GOT3 (cell line): ENCODE data around the gene SYCP1.
"Not testable (repeated sequence)": the region's sequence is repeated elsewhere in the genome, so short reads cannot be mapped to it uniquely, and the experiment has no call there.

ENCODE experiments used
- DNase-seq: peaks from one replicate; lab custom pipeline; 2025; ENCODE audit warnings: mixed read lengths; lab: John Stamatoyannopoulos, UW

SYCP1 gene, protein sequence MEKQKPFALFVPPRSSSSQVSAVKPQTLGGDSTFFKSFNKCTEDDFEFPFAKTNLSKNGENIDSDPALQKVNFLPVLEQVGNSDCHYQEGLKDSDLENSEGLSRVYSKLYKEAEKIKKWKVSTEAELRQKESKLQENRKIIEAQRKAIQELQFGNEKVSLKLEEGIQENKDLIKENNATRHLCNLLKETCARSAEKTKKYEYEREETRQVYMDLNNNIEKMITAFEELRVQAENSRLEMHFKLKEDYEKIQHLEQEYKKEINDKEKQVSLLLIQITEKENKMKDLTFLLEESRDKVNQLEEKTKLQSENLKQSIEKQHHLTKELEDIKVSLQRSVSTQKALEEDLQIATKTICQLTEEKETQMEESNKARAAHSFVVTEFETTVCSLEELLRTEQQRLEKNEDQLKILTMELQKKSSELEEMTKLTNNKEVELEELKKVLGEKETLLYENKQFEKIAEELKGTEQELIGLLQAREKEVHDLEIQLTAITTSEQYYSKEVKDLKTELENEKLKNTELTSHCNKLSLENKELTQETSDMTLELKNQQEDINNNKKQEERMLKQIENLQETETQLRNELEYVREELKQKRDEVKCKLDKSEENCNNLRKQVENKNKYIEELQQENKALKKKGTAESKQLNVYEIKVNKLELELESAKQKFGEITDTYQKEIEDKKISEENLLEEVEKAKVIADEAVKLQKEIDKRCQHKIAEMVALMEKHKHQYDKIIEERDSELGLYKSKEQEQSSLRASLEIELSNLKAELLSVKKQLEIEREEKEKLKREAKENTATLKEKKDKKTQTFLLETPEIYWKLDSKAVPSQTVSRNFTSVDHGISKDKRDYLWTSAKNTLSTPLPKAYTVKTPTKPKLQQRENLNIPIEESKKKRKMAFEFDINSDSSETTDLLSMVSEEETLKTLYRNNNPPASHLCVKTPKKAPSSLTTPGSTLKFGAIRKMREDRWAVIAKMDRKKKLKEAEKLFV

DNA sequence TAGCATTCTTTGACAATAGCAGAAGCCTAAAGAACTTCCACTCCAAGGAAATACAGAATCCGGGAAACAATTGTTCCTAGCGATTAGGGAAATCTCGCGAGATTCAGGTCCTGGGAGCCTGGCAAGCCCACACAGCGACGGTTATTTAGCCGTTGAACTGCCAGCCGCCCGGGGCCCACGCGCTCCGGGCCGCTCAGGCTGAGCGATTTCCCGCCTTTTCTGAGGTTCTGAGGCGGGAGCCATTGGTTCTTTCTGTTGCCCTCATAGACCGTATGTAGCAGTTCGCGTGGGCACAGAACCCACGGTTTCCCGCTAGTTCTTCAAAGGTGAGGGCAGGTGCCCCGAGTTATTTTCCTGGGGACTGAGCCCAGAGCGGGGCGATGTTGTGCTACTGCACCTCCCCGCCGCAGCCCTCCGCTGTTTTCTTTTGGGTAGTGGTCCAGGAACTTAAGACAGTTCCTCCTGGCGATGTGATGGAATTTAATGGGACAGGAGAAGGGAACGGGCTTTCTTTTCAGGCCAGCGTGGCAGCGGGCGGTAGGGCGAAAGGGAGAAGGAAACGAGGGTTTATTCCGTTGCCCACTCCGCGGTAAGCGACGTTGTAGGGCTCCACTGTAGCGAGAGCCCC is at the start of gene SYCP1:
Gene SYCP1 (plus strand): TSS at position 171 of the 628 bp plus-strand sequence. CDS start 602 bp downstream, outside the sequence.
- DNase-seq: no peak

DNA sequence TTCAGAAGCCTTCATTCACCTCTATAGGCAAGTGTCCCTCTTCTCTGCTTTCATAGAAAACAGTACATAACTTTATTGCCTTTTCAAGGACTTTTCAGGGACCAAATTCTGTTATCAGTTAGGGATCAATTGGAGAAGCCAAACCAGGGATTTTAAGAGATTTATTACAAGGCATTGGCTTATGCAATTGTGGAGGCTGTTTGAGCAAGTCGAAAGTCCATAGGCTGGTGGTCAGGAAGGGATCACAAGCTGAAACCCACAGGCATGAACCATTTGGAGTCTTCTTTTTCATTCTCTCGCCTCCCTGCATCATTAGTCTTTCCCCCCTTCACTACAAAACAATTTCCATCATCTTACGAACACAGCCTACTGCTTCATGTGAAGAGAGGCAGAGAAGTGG is 34.8 kb upstream of the SYCP1 start:
- DNase-seq: no peak

DNA sequence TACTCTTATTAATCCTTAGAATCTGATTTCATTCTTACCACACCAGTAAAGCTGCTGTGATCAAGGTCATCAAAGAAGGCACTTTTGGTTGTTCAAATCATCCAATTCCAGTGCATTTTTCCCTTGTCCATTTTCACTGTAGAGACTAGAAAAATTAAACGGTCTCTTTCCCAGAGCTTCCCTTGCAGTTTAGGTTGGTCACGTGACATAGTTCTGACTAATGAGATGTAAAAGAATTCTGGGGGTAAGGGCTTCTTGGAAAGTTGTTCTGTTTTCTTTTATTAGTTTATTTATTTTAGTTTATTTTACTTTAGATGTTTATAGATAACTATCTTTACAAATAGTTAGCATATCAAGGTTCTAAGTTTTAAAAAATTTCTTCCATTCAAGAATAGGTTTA is 34.3 kb upstream of the SYCP1 start:
- DNase-seq: no peak

DNA sequence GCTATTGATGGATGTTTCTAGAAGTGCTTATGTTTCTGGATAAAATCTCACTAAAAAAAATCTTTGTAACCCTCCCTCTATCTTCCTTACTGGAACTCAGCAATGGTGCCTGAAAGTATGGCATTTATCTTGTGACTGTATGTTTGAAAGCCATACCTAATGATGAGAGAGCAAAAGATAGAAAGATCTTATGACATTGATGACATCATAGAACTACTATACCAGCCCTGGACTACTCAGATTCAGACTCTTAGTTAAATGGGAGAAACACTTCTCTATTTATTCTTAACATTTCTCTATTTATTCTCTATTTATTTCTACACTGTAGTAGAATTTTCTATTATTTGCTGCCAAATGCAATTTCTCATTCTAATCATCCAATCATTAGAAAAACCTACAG is 32.7 kb upstream of the SYCP1 start:
- DNase-seq: no peak

DNA sequence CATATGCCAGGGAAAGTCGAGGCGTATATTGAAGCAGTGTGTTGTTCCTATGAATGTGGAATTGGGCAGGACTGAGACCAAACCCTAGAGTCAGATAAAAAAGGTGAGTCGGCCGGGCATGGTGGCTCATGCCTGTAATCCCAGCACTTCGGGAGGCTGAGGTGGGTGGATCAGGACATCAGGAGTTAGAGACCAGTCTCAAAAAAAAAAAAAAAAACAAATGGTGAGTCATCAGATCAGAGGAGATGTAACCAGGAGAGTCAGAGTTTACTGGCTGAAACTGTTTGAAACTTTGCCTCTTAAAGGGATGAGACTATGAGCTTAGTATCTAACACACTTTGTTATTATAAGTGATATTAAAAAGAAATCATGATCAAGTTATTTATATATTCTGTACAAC is 26.4 kb upstream of the SYCP1 start:
- no peak for DNase-seq

DNA sequence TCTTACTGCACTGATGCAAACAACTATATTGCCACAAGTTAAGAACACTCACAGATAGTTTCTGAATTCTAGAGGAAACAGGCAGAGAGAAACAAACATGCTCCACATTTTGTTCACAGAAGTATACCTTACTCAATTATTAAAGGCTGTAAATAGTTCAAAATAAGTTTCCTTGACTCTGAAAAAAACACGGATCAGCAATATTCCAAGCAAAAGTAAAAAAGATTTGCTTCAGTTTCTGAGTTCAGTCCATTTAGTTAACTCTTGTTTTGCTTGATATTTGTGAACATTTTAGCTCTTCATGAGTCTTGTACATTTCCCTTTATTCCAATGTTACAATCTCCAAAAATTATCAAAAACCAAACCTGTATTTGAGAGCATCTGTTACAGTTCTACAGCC is 24.6 kb upstream of the SYCP1 start:
- DNase-seq: not testable (repeated sequence)

DNA sequence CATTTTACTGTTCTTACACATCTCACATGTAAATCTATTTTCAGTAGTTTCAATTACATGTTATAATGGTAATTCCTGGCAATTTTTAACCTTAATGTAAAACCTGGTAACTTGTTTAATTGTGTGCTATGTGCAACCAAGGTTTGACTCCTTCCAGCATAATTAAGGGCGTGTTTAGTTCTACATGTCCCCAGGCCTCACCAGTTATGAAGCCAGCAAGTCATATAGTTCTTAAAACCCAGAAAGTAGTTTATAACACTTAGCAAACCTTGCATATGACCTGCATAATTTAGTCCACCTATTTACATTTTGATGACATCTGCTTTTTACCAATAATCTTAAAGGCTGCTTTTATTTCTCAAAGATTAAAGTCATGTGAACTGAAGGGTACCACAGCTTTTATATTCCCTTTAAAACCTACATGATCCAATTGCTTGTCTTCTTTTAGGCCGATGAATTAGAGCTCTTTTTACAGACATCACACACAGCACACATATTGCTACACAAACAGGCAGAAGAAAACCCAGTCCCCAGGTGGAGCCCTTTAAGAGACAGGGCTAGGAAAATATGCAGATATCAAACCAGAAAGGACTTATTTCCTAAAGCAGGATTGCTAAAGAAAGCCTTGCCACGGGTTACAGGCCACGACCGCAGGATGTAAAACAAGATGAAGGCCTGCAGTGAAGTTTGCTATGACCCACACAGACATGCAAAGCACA is 23.2 kb upstream of the SYCP1 start:
- no peak for DNase-seq

DNA sequence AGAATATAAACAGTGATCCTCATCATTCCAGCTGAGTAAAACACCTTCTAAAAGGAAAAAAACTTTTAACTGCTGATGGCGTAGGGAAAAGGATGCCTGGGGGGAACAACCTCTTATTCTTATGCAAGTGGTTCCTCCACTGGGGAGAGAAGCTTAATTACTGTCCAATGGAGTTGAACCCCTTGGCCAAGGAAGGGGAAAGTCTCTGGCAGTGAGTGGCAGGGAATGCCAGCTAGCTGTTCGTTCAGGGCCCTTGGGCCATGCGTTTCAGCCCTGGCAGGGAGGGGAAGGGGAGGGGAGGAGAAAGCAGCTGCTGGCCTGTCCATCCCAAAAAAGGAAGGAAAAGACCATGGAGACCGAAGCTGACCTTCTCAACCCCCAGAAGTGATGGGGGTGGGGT is 22.6 kb upstream of the SYCP1 start:
- no peak for DNase-seq

DNA sequence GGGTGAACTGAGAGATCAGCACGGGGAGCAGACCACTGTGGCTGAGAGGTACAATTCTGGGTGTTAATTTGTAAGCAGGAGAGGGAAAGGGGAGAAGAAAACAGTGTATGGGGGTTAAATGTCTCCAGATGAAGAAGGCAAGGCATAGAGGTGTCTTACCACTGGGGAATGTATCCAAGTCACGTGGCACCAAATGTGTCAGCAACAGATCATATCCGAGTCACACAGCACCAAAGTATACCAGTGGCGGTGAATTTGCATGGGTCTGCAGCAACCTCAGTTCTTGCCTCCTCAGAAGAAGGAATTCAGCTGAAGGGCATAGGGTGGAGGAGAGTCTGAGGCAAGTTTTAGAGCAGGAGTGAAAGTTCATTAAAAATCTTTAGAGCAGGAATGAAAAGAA is 21.2 kb upstream of the SYCP1 start:
- no peak for DNase-seq

DNA sequence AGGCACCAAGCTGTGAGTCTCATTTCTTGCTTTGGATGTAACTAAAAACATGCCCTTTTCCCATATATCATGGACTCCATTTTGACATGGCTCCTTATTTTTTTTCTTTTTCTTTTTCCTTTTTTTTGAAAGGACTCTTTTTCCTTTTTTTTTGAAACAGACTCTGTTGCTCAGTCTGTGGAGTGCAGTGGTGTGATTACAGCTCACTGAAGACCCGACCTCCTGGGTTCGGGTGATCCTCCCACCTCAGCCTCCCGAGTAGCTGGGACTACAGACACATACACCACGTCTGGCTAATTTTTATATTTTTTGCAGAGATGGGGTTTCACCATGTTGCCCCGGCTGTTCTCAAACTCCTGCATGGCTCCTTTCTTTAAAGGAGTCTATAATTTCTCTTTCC is 10.4 kb upstream of the SYCP1 start:
- DNase-seq: no peak

DNA sequence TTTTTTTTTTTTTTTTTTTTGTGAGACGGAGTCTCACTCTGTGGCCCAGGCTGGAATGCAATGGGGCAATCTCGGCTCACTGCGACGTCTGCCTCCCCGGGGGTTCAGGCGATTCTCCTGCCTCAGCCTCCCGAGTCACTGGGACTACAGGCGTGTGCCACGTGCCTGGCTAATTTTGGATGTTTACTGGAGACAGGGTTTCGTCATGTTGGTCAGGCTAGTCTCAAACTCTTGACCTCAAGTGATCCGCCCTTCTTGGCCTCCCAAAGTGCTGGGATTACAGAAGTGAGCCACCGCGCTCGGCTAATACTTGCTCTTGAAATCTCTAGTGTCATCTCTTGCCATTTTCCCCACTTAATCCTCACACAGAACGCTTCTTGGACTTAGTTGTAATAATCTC is 1.1 kb upstream of the SYCP1 start:
- DNase-seq: no peak

DNA sequence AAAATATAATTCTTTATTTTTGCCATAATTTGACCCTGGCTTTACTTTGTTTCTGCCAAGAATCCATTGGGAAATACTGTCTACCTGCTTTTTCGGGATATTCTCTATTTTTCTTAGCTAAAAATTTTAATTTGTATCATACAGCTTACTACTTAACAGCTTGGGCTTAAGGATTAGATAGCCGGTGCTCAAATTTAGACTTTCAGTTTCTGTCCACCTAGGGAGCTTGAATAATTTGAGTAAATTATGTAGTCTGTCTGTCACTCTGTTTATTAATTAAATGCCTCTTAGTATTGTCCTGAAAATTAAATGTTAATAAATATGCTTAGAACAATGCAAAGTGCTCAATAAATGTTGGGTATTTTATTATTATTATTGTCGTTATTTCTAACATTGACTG is 6.7 kb downstream of the SYCP1 start:
- DNase-seq: no peak

DNA sequence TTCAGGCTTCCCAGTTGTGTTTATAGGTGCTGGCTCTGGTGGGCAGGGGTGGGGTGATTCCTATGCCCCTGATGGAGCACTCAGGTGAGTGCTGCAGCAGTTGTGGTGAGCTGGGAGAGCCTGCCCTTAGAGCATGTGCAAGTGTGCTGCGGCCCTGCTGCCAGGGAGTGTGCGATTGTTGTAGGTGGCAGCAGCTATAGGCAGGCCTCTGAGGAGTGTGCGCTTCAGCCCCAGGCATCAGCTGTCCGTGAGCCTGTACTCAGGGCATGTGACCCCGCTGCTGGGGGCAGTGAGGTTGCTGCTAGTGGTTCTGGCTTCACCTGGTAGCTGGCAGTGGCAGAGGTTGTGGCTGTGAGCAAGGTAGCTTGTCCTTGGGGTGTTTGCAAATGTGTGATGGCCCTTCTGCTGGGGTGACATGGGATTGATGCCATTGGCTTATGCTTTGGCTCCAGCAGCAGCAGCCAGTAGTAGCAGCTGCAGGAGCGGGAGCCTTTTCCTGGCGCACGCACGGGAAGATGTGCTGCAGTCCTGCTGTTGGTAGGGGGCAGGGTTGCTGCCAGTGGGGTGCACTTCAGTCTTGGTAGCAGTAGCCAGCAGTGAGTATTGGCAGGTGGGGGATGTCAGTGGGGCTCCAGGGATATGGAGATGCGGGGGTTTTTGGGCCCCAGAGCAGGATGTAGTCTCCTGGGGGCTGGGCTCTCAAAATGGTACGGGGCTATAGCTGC is 37.7 kb downstream of the SYCP1 start:
- DNase-seq: no peak

DNA sequence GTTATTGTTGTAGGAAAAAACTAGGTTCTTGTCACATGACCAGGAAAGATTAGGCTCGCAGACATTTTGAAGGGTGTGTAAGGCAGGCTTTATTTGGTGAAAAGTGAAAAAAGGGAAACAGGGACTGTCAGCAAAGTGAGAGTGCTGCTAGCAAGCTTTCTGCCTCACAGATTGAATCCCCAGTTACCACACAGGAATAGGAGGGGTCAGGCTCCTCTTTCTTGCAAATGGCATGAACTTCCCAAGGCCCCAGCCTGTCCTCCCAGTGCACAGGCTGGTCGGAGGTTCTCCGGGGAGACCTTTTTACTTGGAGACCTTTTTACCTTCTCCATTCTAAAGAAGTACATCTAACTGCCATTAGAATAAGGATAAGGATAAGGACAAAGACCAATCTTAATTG is 42.1 kb downstream of the SYCP1 start:
- no peak for DNase-seq

DNA sequence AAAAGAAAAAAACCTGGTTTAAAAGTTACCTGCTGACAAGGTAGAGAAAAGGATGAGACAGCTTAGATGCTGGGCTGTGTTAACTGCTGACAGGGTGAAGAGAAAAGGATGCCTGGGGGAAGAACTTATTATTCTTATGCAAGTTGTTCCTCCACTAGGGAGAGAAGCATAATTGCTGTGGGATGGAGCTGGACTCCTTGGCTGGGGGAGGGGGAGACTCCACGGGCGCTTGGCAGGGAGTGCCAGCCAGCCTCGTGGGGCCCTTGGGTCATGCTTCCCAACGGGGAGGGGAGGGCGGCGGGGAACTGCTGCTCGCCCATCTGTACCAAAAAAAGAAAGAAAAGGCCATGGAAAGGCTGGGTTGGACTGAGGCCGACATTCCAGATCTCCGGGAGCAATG is 47.2 kb downstream of the SYCP1 start:
- no peak for DNase-seq

DNA sequence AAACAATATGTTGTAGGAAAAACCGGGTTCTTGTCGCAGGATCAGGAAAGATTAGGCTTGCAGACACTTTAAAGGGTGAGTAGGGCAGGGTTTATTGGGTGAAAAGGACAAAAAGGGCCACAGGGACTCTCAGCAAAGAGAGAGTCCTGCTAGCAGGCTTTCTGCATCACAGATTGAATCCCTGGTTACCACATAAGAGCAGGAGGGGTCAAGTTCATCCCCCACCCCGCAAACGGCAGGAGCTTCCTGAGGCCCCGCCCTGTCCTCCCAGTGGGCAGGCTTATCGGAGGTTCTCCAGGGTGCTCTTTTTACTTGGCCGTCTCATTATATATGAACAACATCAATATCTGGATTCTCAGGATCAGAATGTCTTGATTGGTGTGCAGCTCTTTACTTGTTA is 47.7 kb downstream of the SYCP1 start:
- no peak for DNase-seq

DNA sequence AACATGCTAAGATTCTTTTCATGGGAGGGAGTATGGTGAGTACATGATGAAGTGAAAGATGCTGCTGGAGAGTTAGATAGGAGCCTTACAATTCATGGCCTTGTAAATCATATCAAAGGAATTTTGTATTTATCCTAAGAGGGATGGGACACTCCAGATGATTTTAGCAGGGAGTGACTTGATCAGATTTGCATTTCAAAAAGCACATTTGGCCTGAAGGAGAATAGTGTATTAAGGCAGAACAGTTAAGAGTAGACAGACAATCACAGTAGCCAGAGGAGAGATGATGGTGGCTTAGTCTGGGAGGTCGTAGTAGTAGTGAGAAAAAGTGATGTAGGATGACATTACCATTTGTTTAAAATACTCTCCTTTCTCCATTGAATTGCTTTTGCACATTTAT is 48.8 kb downstream of the SYCP1 start:
- DNase-seq: no peak

DNA sequence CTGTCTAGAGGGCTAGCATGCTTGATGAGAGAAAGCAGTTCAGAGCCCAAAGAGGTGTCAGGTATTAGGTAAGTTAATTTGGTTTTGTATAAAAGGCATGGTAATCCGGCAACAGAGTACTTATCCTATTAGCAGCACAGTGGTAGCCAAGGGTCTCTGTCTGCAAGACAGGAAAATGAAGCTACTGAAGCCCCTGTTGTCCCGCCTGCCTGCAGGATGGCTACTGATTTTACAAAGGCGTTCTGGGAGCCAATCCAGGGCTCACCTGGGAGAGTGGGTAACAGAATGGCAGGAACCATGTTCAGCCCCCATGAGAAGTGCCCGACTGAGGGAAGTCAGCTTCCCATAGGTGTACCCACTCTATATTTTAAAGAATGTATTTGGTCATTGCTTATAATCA is 61.1 kb downstream of the SYCP1 start:
- DNase-seq: not testable (repeated sequence)

DNA sequence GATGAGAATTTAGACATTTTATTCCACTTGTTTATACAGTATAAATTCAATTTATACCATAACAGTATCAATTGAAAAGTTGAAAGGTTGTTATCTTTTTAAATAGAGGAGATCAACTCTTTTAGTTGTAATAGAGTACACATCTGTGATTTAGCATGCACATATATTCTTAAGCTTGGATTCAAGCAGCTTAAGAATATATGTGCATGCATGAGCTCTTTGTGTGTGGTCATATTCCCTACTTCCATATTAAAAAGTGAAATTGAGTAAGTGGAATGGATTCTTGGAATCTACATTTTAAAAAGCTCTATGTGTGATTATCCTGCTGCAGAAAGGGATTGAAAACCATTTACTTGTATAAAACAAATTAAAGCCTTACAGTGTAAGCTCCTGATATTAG is 71.9 kb downstream of the SYCP1 start:
- DNase-seq: no peak

DNA sequence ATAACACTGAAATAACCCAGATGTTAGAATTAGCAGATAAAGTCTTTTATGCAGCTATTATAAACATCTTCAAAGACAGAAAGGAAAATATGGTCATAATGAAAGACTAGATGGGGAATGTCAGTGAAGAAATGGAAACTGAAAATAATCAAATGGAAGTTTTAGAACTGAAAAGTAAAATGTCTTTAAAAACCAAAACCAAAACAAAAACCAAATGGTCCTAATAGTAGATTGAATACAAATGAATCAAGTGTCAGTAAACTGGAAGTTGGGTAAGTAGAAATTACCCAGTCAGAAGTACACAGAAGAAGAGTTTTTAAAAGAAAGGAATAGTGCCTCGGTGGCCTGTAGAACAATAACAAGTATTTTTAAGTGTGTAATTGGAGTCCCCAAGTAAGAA is 72.7 kb downstream of the SYCP1 start:
- no peak for DNase-seq

DNA sequence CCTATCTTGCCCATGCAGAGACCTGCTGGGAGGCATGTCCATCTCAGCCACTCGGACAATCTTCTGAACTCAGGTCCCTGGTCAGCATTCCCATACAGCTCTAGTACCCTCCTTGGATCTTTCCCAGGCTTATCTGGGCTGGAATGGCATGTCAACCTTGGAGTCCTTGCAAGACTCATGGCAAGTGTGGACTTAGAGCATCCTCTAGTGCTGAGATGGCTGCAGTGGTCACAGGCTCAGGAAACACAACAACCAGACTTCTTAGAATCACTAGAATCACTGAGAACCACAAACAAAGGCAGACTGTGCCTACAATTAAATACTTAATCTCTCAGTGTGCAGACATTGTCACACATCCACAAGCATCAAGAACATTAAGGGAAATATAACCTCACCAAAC is 101.9 kb downstream of the SYCP1 start:
- no peak for DNase-seq
